Pancreas (tissue), 10 donors: ENCODE measurements around the gene PERM1. TPM values are rescaled to one million over a fixed set of nuclear protein-coding genes. Genes with fewer than 3 reads are reported as not detected.
"Not testable (repeated sequence)": the region's sequence is repeated elsewhere in the genome, so short reads cannot be mapped to it uniquely, and the experiment has no call there.

ENCODE experiments used
- ATAC-seq, 4 donors: fragments of 200-7000 bp; cut with Tn5 transposase; one replicate each; pipeline versions ENCODE4 v1.8.0 to v1.9.1; 2020; ENCODE audit warnings: mild to moderate bottlenecking in 4 of 4, moderate library complexity in 4 of 4
- DNase-seq, 6 donors: peaks; one replicate each; pipeline ENCODE4 v3.0.0-alpha.2; 2020
- FAIRE-seq: peaks from 2 replicates; lab custom pipeline; 2012; peaks lifted over from hg19 to GRCh38; lab: Jason Lieb, UNC
- H3K27ac ChIP-seq, 4 donors: fragments of 200-600 bp; sonication (generic); 1 replicate in 3 of 4; 2 replicates in 1 of 4; pipeline versions ENCODE4 v1.5.0 to v1.8.0; 2020
- H3K27me3 ChIP-seq, 4 donors: fragments of 200-600 bp; one replicate each; pipeline ENCODE4 v1.8.0; 2021
- H3K36me3 ChIP-seq, 3 donors: fragments of 200-600 bp; sonication (generic) in 1 of 3; one replicate each; pipeline versions ENCODE4 v1.5.0 to v1.8.0; 2020 to 2021
- H3K4me1 ChIP-seq, 3 donors: fragments of 200-600 bp; one replicate each; pipeline ENCODE4 v1.8.0; 2021
- H3K4me3 ChIP-seq, 4 donors: fragments of 200-600 bp; sonication (generic) in 2 of 4; one replicate each; pipeline versions ENCODE4 v1.5.0 to v1.8.0; 2020 to 2021
- H3K9me3 ChIP-seq, 4 donors: fragments of 200-600 bp; one replicate each; pipeline ENCODE4 v1.8.0; 2021
- WGBS, 2 donors: extraction: QIAGEN DNeasy Blood & Tissue Kit; methylation state at CpG; one replicate each; pipeline ENCODE4 v1.1.7; 2013; 5-methylcytosine and 5-hydroxymethylcytosine counted together
- intact Hi-C, 3 donors: fragments of 100-400 bp; cut with DNase I; formaldehyde crosslinking; loops; one replicate each; pipeline versions ENCODE4 v1.11.1 to v1.14.2; 2022
- polyA plus RNA-seq, 2 donors: library from polyadenylated mRNA; stranded (reverse); fragments of 200-250 nt; gene quantifications; one replicate each; pipeline ENCODE4 v1.2.3, GENCODE V29; 2013
- total RNA-seq, 6 donors: library from RNA; stranded (reverse); fragmentation: NEBNext Ultra II Directional in 4 of 6; extraction: Animal tissue kit (Norgen Biotek cat#: 25700) in 4 of 6; gene quantifications; one replicate each; pipeline versions ENCODE4 v1.2.1 to v1.2.4, GENCODE V29; 2021 to 2023
- TF ChIP-seq, protein P1 (sequence below), 4 donors: fragments of 200-600 bp; sonication (generic) in 3 of 4; IDR thresholded peaks; one replicate each; pipeline versions ENCODE4 v1.5.0 to v1.8.0; 2021; ENCODE audit warnings: antibody characterized with exemption in 4 of 4
- donor health status: healthy with polysubstance abuse.
- donor health status: DM: no; HTN: no; CAD: no; lungs with moderate emphysema.
- donor health status: DM: no; HTN: no; CAD: no.
- donor health status: control.
- donor health status: control.
- donor health status: Bipolar disorder and iron deficiency.
- donor health status: DM: yes; HTN: yes; CAD: no.
- donor health status: DM: no; HTN: no; CAD: no.
- donor health status: DM: no; HTN: no; CAD: no.
- donor health status: DM: yes; HTN: yes; CAD: no.

PERM1 gene
- total RNA-seq, result under 1 TPM in 2 of 6 donors, not detected in 4; 0.04 to 0.32 TPM
- under 1 TPM; 0.15 to 0.35 TPM for polyA plus RNA-seq

DNA sequence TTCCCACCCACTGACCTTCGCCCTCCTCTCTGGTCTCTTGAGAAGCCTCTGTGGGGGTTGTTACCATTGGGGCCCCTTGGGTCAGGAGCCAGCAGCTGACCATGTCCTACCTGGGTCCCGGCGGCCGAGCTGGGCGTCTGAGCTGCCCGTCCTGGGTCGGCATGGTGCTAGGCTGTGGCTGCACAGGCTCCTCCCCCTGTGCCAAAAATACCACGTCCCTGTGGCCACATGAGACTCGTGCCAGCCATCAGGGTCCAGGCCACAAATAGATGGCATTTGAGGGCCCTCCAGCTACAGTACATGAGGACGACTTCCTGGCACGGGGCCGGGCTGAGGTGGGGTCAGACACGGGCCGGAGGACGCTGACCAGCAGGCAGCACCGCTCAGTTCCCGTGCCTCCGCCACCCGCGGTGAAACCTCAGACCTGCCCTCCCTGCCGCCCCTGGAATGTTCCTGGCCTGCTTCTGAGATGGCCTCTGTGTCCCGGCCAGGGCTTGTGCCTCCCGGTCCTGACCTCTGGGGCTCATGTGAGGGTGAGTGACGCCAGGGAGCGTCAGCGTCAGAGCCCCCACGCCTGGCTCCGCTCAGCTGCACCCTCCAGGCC is at the start of gene PERM1:
Gene PERM1, minus strand, starts transcription at position 139 of the 604 bp plus-strand sequence. CDS start 1,064 bp downstream, outside the sequence.
- no peaks in the 10 kb centered on the region for H3K27me3 ChIP-seq
- ATAC-seq (no peak), DNase-seq (peak in 2 of 6 donors; percentile 39 to 77), FAIRE-seq (no peak)
- H3K36me3 ChIP-seq, result no peaks in the 10 kb centered on the region
- H3K9me3 ChIP-seq, result no peaks in the 10 kb centered on the region
- H3K4me3 ChIP-seq, result no peak within 1 kb of the TSS
- H3K27ac ChIP-seq, result no peak within 1 kb of the TSS
- intact Hi-C loops, result loop anchor here (2.0 to 10.0 kb wide), 4 partner anchors 81 to 303 kb away; partner anchors contain the start of gene SCNN1D (in 1 of the 3)
- H3K4me1 ChIP-seq, result no peaks in the 10 kb centered on the region
- 37 to 46% methylated on average over 24 to 28 of the region's 28 CpGs for WGBS, 2 donors
- TF ChIP-seq, protein P1, sequence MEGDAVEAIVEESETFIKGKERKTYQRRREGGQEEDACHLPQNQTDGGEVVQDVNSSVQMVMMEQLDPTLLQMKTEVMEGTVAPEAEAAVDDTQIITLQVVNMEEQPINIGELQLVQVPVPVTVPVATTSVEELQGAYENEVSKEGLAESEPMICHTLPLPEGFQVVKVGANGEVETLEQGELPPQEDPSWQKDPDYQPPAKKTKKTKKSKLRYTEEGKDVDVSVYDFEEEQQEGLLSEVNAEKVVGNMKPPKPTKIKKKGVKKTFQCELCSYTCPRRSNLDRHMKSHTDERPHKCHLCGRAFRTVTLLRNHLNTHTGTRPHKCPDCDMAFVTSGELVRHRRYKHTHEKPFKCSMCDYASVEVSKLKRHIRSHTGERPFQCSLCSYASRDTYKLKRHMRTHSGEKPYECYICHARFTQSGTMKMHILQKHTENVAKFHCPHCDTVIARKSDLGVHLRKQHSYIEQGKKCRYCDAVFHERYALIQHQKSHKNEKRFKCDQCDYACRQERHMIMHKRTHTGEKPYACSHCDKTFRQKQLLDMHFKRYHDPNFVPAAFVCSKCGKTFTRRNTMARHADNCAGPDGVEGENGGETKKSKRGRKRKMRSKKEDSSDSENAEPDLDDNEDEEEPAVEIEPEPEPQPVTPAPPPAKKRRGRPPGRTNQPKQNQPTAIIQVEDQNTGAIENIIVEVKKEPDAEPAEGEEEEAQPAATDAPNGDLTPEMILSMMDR (IDR thresholded peaks at IDR 0.05), result no peak

DNA sequence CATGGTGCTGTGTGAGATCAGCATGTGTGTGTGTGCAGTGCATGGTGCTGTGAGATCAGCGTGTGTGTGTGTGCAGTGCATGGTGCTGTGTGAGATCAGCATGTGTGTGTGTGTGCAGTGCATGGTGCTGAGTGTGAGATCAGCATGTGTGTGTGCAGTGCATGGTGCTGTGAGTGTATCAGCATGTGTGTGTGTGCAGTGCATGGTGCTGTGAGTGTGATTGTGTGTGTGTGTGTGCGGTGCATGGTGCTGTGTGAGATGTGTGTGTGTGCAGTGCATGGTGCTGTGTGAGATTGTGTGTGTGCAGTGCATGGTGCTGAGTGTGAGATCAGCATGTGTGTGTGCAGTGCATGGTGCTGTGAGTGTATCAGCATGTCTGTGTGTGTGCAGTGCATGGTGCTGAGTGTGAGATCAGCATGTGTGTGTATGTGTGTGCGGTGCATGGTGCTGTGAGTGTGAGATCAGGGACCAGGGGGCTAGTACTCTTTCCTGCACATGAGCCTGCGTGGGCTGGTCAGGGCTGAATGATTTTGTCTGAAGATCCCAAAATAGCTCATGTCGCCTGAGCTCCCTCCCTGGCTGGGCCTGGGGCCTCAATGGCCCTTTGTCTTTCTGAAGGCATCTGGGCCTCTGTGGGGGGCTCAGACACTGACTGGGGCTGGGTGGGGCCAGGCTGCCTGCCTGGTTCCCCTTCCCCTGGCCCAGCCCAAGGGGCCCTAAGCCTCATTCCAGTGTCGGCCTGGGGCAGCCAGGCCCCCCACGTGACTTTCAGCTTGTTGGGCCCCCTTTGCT is 49.2 kb upstream of the PERM1 start:
- FAIRE-seq, H3K27ac ChIP-seq, H3K4me1 ChIP-seq, H3K36me3 ChIP-seq, ATAC-seq, H3K4me3 ChIP-seq, H3K9me3 ChIP-seq, H3K27me3 ChIP-seq: not testable (repeated sequence)
- intact Hi-C loops, result loop anchor here in 1 of 3 donors (10.0 kb wide), 2 partner anchors 84 to 264 kb away; partner anchors contain the start of gene C1orf159
- 70 to 83% methylated on average over 7 of the region's 7 CpGs for WGBS, 2 donors
- peak in 1 of 6 donors; percentile 4 for DNase-seq

DNA sequence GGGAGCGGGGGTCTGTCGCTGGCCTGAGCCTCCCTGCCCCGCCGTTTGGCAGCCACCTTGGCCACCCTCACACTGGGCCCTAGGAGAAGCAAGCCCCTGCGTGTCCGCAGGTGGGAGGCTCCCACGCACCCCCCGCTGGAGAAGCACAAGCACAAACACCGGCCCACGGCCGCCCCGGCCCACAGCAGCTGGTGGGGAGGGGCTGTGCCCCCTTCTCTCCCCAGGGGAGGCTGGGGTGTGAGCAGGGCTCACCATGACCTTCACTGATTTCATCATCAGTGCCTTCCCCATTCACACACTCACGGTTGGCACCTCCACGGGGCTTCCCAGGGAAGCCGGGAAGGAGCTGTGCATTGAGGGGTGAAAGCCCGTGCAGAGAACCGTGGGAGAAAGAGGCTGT is 45.9 kb upstream of the PERM1 start:
- DNase-seq, result peak in 1 of 6 donors; percentile 34
- no peak for ATAC-seq
- H3K4me3 ChIP-seq, result no peak overlapping the region
- H3K9me3 ChIP-seq, result no peaks in the 10 kb centered on the region
- no peaks in the 10 kb centered on the region for H3K27me3 ChIP-seq
- intact Hi-C loops, result no loop called here
- H3K27ac ChIP-seq, result no peak overlapping the region
- H3K4me1 ChIP-seq, result peaks cover 0 to 3% (median 0%) of the 10 kb centered on the region in 3 donors
- no peaks in the 10 kb centered on the region for H3K36me3 ChIP-seq
- WGBS, 2 donors, result 81 to 85% methylated on average over 16 to 17 of the region's 17 CpGs
- TF ChIP-seq, protein P1 (IDR thresholded peaks at IDR 0.05), result no peak
- no peak for FAIRE-seq

DNA sequence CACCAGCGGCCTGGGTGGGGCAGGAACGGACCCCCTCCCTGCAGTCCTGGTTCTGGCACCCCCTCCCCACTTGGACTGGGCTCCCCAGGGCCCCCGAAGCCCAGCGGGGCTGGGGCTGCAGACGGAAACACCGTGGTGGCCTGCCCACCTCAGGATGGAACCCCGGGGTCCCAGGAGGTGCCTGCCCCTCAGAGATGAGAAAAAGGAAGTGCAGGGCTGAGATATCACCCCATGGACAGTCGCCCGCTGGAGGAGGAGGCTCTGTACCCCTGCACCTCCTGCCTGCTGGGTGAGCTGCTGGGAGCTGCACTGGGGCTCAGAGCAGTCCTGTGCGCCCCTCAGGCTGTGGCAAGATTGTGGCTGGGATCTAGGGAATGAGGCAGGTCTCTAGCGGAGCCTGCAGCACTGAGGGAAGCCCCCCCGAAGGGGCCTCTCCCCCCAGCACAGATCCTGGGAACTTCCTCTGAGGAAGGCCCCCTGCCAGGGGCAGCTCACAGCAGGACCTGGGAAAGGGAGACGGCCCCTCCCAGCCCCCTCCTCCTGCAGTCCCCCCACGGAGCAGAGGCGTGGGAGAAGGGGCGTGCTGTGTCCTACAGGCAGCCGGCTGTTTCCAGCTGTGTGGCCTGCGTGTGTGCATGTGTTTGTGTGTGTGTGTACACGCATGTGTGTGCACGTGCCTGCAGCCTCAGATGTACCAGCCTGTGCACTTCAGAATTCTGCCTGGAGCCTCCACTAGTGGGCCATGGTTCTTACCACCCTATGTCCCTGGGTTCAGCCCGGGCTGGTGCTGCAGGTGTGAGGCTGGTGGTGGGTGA is 44.9 kb upstream of the PERM1 start:
- Histone ChIP-seq H3K9me3 (no peaks in the 10 kb centered on the region), H3K27me3 (no peaks in the 10 kb centered on the region), H3K36me3 (no peaks in the 10 kb centered on the region), H3K4me1 (no peaks in the 10 kb centered on the region), H3K27ac (no peak overlapping the region), H3K4me3 (no peak overlapping the region)
- no peak for FAIRE-seq
- DNase-seq, result peak in 1 of 6 donors; percentile 26
- ATAC-seq, result no peak
- TF ChIP-seq, protein P1 (IDR thresholded peaks at IDR 0.05), result no peak
- intact Hi-C loops, result no loop called here
- WGBS, 2 donors, result 73 to 80% methylated on average over 17 to 21 of the region's 21 CpGs

DNA sequence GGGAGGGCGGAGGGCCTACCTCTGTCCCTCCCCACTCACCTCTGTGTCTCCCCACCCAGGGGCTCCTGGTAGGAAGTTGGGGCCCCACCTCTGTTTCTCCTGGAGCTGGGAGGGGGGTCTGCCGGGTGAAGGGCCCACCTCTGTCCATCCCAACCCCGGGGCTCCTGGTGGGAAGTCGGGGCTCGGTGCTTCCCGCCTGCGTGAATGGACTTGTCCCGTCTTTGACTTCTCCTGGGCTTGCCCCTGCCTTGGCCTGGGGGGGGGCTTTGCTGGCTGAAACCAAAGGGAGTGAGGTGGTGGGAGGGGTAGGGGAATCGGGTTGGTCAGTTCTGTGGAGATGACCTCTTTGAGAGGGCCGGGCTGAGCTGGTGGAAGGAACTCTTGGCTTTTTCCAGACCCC is 43.8 kb upstream of the PERM1 start:
- no peak overlapping the region for H3K4me3 ChIP-seq
- peaks cover 0 to 8% (median 5%) of the 10 kb centered on the region in 3 donors for H3K4me1 ChIP-seq
- no peaks in the 10 kb centered on the region for H3K9me3 ChIP-seq
- 83 to 89% methylated on average over 10 of the region's 10 CpGs for WGBS, 2 donors
- TF ChIP-seq, protein P1 (IDR thresholded peaks at IDR 0.05), result no peak
- H3K27me3 ChIP-seq, result no peaks in the 10 kb centered on the region
- H3K36me3 ChIP-seq, result no peaks in the 10 kb centered on the region
- no peak for FAIRE-seq
- intact Hi-C loops, result no loop called here
- peak in 1 of 6 donors; percentile 40 for DNase-seq
- ATAC-seq, result no peak
- peak overlapping the region in 1 of 4 donors; percentile 83 for H3K27ac ChIP-seq
